GM18858 (cell line): ENCODE results near the gene TUT4.

Source experiments
- ATAC-seq: cut with Tn5 transposase; IDR thresholded peaks from one replicate; pipeline ENCODE4 v1.9.1; 2021; ENCODE audit not compliant: unreplicated experiment

Gene TUT4

DNA sequence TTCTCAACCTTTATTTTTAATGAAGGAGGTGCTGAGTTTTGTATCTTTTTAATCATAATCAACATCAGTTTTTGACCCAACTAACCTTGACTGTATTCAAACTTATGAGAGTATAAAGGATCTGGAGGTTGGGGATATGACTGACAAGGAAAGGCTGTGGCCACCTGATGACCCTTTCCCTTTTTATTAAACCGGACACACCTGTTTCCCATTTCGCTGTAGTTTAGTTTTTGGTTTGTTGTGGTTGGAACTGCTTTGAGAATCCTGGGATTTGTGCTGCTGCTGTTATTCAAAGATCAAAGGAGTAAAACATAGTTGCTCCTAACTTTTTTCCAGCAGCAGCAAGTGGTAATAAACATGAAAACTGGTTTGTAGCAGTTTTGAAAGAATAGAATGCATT lies 136.1 kb downstream of the TUT4 start:
- ATAC-seq: no peak

DNA sequence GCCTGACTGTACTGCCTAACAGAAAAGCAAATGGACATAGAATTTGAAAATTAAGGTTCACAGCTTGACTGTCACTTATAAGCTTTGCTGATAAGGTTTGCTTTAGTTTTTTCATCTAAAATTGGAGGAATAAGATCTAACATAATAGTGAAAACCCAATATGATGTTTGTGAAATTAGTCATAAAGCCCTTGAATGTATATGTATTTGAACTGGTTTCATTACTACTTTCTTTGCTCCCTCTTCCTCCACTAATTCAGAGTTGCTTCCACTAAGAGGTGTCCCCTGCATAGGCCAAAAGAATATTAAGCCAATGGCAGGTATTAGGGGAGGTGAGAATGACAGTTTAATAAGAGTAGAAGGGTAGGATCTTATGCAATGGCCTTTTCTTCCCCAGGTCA lies 137.9 kb downstream of the TUT4 start:
- no peak for ATAC-seq

DNA sequence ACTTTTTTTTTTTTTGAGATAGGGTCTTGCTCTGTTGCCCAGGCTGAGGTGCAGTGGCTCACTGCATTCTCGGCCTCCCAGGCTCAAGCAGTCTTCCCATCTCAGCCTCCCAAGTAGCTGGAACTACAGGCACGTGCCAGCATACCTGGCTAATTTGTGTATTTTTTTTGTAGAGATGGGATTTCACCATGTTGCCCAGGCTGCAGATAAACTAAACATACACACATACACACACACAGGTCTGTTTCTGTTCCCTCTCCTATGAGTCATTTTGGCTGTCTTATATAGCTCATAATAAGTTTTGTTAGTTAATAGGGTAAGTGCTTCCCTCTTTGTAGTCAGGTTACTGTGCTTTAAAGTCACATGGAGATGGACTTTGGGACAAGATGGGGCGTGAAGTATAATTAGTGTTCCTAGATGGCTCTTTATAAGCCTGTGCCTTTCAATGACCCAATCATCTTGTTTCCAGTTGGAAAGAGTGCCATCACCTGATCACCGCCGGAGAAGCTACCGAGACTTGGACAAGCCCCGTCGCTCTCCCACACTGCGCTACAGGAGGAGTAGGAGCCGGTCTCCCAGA lies 139.4 kb downstream of the TUT4 start:
- no peak for ATAC-seq

DNA sequence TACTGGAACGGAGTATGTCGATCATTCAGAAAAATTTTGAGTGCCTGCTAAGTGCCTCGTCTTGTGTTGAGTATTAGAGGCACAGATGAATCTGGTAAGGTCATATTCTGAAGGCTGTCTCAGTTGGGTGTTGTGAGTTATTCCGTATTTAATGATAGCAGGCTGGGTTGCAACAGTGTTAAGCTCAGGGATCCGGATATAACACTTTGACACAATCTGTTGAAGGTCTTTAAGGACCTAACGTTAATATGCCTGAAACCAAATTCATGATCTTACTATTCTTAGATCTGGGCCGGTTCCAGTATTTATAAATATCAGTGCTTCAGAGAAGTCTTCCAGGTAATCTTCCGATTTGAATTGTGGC lies 147.9 kb downstream of the TUT4 start:
- no peak for ATAC-seq

DNA sequence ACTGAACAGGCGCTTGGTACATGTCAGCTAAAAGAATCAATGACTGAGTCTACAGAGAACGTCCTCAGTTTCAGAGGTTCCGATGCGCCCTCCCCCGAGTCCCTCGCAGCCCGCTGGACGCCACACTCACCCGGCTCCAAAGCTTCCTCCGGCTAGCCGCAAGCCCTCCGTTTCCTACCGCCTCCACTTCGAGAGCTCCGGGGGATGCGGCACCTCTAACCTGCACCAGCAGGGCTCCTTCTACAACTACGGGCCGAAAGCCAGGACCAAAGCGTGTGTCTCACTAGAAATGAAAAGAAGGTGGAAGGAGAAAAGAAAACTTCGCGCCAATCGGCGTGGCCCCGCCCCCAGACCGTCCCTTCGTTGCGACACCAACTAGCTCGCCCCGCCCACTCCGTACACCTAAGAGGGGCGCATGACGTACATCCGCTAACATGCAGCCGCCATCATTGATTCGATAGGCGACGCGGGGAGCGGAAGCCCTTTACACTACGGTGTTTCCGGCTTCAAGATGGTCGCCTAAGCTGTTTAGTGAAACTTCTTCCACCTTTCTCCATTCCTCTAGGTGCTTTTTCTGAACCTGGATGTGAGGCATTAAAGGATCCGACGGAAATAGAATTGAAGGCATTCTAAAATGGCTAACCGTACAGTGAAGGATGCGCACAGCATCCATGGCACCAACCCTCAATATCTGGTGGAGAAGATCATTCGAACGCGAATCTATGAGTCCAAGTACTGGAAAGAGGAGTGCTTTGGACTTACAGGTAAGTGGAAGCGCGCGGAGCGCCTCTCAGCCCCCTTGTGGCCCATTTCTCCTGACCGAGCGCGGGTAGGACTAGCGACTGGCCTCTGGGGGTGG lies 148.5 kb downstream of the TUT4 start, which contains the start of the genes ORC1 and PRPF38A:
Gene ORC1, minus strand, starts transcription at position 308 of the 859 bp plus-strand sequence. CDS start 2,200 bp downstream, outside the sequence.
Gene PRPF38A, plus strand, starts transcription at position 487 of the 859 bp plus-strand sequence. Its CDS starts 148 bp downstream, at position 635.
- peak; percentile 75 for ATAC-seq

DNA sequence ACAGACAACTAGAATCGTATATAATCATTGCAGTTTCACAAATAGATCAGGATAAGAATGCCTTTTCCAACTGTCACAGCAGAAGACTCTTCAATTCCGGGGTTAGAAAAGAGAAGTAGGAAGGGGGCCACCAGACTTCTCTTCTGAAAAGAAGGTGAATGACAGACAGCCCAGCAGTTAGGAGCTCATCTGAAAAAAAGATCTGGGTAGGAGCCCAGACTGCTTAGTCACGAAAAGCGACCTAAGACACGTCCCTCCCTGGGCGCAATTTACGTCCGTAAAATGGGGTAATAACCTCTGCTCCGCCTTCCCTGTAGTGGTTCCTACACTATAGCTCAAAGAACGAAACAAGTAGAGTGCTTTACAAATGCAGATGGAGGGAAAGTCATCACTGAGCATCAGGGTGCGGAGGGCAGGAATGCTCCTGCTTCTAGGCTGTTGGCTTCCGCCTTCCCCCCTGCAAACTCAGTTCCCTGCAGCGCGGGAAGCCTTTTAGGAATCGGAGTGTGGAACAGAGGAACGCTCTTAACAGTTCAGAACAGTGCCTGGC lies 149.3 kb downstream of the TUT4 start:
- peak; percentile 30 for ATAC-seq

DNA sequence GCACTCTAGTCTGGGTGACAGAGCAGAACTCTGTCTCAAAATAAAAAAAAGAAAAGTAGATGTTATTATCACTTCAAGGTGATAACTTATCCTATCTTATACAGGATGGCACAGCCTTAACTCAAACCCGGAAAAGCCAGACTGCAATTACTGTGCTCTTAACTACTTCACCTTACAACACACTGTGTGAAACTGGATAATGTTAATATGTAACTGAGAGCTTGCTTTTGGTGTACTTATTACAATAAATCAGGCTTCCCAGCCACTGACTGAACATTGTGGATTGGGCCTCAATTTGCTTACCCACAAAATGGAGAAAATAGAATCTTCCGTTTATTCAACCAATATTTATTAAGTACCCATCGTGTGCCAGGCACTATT lies 150.0 kb downstream of the TUT4 start:
- no peak for ATAC-seq

DNA sequence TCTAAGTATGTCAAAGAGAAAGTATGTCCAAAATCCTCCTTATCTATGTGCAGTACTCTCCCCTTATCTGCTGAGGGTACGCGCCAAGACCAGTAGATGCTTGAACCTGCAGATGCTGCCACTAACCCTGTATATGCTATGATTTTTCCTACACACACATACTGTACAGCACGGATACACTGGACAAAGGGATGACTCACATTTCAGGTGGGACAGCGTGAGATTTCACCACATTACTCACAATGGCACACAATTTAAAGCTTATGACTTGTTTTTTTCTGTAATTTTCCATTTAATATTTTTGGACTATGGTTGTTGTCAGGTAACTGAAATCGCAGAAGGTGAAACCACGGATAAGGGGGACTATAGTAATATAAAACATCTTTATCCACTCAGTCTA lies 152.8 kb downstream of the TUT4 start:
- no peak for ATAC-seq

DNA sequence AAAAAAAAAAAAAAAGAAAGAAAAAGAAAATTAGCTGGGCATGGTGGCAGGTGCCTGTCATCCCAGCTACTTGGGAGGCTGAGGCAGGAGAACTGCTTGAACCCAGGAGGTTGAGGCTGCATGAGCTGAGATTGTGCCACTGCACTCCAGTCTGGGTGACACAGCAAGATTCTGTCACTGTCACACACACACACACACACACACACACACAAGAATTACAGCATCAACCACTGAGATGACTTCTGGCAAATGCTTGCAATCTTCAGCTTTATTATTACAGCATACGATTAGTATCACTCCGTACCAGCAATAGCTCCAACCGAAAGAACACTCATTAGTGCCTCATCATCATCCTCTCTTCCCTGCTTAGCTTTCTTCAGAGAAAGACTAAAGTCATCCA lies 153.3 kb downstream of the TUT4 start:
- ATAC-seq: no peak

DNA sequence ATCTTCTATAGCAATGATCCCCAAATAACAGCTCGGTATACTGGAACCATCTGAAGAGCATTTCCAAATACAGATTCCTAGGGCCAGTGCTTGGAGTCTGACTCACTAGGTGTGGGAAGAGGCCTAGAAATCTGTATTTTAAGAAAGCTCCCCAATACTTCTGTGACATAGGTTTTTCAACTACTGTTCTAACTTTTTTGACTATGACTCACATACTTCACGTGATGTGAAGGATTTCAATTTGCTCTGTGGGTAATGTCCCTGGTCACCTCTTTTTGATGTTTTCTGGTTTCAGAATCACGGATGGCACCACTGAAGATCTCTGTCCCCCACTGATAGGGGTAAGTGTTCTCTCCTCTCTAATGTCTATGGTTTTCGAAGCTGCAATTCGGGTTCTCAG lies 159.7 kb downstream of the TUT4 start:
- no peak for ATAC-seq

DNA sequence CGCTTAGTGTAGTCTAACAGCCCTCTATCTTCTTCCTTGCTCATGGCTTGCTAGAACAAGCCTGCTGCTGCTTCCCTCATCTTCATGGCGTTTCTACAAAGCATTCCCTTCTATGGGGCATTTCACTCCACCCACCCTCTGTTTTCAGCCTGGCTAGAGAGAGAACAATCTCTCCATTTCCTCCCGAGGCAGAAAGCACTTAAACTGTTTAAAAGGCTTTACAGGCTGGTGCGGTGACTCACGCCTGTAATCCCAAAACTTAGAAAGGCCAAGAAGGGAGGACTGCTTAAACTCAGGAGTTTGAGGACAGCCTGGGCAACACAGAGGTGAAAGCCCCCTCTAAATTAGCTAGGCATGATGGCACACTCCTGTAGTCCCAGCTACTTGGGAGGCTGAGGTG lies 166.4 kb downstream of the TUT4 start:
- no peak for ATAC-seq

DNA sequence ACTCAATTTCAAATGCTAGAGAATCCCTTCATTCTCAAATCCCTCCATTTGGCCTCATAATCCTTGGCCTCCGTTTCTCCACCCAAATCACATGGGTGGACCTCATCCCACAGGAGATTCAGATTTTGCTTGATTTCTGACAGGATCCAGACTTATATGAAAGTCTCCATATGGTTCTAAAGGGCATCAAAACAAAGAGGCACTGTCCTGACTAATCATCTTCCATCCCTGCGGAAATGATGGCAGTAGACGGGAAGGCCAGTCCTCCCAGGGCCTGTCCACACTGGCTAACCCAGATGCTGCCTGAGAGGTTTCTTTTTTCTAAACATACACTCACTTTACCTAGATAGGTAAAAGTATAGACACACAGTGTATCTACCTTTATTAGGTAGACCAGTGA lies 167.5 kb downstream of the TUT4 start:
- ATAC-seq: no peak
